Natural killer cell (primary cell): ENCODE data around the gene CMTR1. TPM values are rescaled to one million over a fixed set of nuclear protein-coding genes. Genes with fewer than 3 reads are reported as not detected.

Source experiments
- ATAC-seq, 3 donors: fragments of 150-1000 bp in 2 of 3; fragments of 200-7000 bp in 1 of 3; cut with Tn5 transposase; 1 replicate in 1 of 3; 2 replicates in 2 of 3; pipeline ENCODE4 v1.10.0; 2021; ENCODE audit warnings: mild to moderate bottlenecking in 2 of 3, moderate library complexity in 2 of 3
- DNase-seq, 2 donors: peaks; one replicate each; pipeline versions ENCODE4 v3.0.0 to v3.0.0-alpha.2; 2013 to 2021; ENCODE audit warnings: mixed read lengths in 1 of 2
- H3K27ac ChIP-seq: one replicate; pipeline ENCODE4 v1.5.1; 2013; ENCODE audit warnings: mild to moderate bottlenecking, low read length
- H3K27me3 ChIP-seq: one replicate; pipeline ENCODE4 v1.6.1; 2013; ENCODE audit warnings: low read length; ENCODE audit not compliant: control insufficient read depth, insufficient read depth
- H3K36me3 ChIP-seq: one replicate; pipeline ENCODE4 v1.6.1; 2013; ENCODE audit warnings: low read length; ENCODE audit not compliant: control insufficient read depth, insufficient read depth
- H3K4me1 ChIP-seq: one replicate; pipeline ENCODE4 v1.6.1; 2013; ENCODE audit warnings: low read length; ENCODE audit not compliant: control insufficient read depth, insufficient read depth
- H3K4me3 ChIP-seq: one replicate; pipeline ENCODE4 v1.5.1; 2013; ENCODE audit warnings: low read length
- H3K9me3 ChIP-seq: one replicate; pipeline ENCODE4 v1.6.1; 2013; ENCODE audit warnings: low read length; ENCODE audit not compliant: control insufficient read depth, insufficient read depth
- H3K27ac Mint-ChIP-seq, 2 donors: one replicate each; pipeline ENCODE4 v1.8.0; 2022; ENCODE audit warnings: mild to moderate bottlenecking in 2 of 2, mixed read lengths in 2 of 2, moderate library complexity in 1 of 2
- H3K27me3 Mint-ChIP-seq, 2 donors: one replicate each; pipeline ENCODE4 v1.8.0; 2022; ENCODE audit warnings: low read depth in 2 of 2, mixed read lengths in 2 of 2
- H3K36me3 Mint-ChIP-seq: one replicate; pipeline ENCODE4 v1.8.0; 2022; ENCODE audit warnings: mixed read lengths
- H3K4me1 Mint-ChIP-seq, 2 donors: one replicate each; pipeline ENCODE4 v1.8.0; 2022; ENCODE audit warnings: mixed read lengths in 2 of 2
- H3K4me3 Mint-ChIP-seq: one replicate; pipeline ENCODE4 v1.8.0; 2022; ENCODE audit warnings: mild to moderate bottlenecking, moderate library complexity, mixed read lengths
- H3K9me3 Mint-ChIP-seq, 2 donors: one replicate each; pipeline ENCODE4 v1.8.0; 2022; ENCODE audit warnings: mixed read lengths in 2 of 2
- CTCF ChIP-seq: fragments of 200-600 bp; IDR thresholded peaks from one replicate; pipeline ENCODE4 v1.8.0; 2022; ENCODE audit warnings: antibody characterized with exemption
- WGBS: methylation state at CpG from one replicate; pipeline ENCODE4 v1.1.7; 2013; ENCODE audit warnings: missing lambda C conversion rate; ENCODE audit not compliant: insufficient coverage; 5-methylcytosine and 5-hydroxymethylcytosine counted together
- intact Hi-C: fragments of 100-400 bp; cut with micrococcal nuclease; formaldehyde crosslinking; loops from one replicate; pipeline ENCODE4 v1.14.2; 2022
- total RNA-seq, 4 donors: library from RNA; stranded (reverse); fragments of 120-200 nt in 1 of 4; gene quantifications; one replicate each; pipeline versions ENCODE4 v1.2.3 to v1.2.4, GENCODE V29; 2013 to 2022

The CMTR1 gene
- total RNA-seq, 3 donors from 2014 or later (not counting 1 experiment from before 2014, with no cell fraction given): 85.0 to 111 (median 94.7) TPM

DNA sequence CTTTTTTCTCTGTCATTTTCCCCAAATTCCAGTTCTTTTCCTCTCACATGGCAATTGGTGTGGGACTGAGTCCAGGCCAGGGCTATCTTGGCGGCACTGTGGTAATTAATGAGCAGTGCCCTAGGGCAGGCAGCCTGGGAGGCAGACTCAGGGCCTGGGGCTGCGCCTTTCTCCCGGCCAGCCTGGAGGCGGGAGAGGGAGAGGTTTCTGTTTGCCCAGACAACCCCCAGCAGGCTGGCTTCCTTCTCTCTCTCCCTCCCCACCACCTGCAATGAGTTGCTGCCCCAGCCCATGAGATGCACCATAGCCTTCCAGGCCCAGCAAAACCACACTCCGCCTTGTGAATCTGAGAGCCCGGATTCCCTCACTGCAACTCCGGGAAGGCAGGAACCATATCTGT, 81.8 kb downstream of the CMTR1 start:
- Histone ChIP-seq H3K27me3 (no peaks in the 10 kb centered on the region), H3K4me1 (peaks cover 69% of the 10 kb centered on the region), H3K4me3 (no peak overlapping the region), H3K36me3 (no peaks in the 10 kb centered on the region), H3K27ac (peak overlapping the region; percentile 92), H3K9me3 (no peaks in the 10 kb centered on the region)
- peak overlapping the region; percentile 90 to 96 for H3K27ac Mint-ChIP-seq
- H3K27me3 Mint-ChIP-seq: peaks cover 0 to 9% of the 10 kb centered on the region in 2 donors
- no peak for TF ChIP-seq CTCF
- ATAC-seq (no peak), DNase-seq (peak in 1 of 2 donors; percentile 59)
- H3K4me3 Mint-ChIP-seq: no peak overlapping the region
- no peaks in the 10 kb centered on the region for H3K36me3 Mint-ChIP-seq
- WGBS: 90% methylated on average over 7 of the region's 7 CpGs
- H3K9me3 Mint-ChIP-seq: no peaks in the 10 kb centered on the region
- H3K4me1 Mint-ChIP-seq: peaks cover 53 to 67% of the 10 kb centered on the region in 2 donors
- intact Hi-C loops: loop anchor here (5.0 kb wide), 1 partner anchor 83 kb away; the partner anchor contains the start of gene CMTR1

DNA sequence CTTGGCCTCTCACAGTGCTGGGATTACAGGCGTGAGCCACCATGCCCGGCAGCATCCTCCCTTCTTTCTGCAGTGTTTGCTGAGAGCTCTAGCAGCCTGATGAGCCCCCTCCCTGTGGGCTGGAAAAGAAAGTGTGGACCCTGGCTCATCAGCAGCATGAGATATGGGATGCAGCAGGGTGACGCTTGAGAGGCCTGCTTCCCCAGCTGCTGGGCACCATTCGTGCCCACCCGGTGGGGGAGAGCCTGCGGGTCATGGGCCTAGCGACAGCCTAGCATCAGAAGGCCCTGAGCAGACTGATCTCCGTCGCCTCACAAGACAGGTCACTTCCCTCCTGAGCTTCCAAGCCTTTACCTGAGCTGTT, 82.7 kb downstream of the CMTR1 start:
- Histone ChIP-seq H3K36me3 (no peaks in the 10 kb centered on the region), H3K27me3 (no peaks in the 10 kb centered on the region), H3K4me1 (peaks cover 70% of the 10 kb centered on the region), H3K9me3 (no peaks in the 10 kb centered on the region), H3K4me3 (peak overlapping the region; percentile 2), H3K27ac (peak overlapping the region; percentile 92)
- H3K36me3 Mint-ChIP-seq: no peaks in the 10 kb centered on the region
- 67% methylated on average over 9 of the region's 9 CpGs for WGBS
- intact Hi-C loops: loop anchor here (2.0 to 5.0 kb wide), 3 partner anchors 21 to 83 kb away; partner anchors contain the start of gene CMTR1
- H3K27ac Mint-ChIP-seq: peak overlapping the region; percentile 90 to 96
- no peaks in the 10 kb centered on the region for H3K9me3 Mint-ChIP-seq
- peaks cover 53 to 67% of the 10 kb centered on the region in 2 donors for H3K4me1 Mint-ChIP-seq
- peaks cover 0 to 9% of the 10 kb centered on the region in 2 donors for H3K27me3 Mint-ChIP-seq
- DNase-seq (no peak), ATAC-seq (no peak)
- H3K4me3 Mint-ChIP-seq: peak overlapping the region; percentile 83
- TF ChIP-seq CTCF: no peak

DNA sequence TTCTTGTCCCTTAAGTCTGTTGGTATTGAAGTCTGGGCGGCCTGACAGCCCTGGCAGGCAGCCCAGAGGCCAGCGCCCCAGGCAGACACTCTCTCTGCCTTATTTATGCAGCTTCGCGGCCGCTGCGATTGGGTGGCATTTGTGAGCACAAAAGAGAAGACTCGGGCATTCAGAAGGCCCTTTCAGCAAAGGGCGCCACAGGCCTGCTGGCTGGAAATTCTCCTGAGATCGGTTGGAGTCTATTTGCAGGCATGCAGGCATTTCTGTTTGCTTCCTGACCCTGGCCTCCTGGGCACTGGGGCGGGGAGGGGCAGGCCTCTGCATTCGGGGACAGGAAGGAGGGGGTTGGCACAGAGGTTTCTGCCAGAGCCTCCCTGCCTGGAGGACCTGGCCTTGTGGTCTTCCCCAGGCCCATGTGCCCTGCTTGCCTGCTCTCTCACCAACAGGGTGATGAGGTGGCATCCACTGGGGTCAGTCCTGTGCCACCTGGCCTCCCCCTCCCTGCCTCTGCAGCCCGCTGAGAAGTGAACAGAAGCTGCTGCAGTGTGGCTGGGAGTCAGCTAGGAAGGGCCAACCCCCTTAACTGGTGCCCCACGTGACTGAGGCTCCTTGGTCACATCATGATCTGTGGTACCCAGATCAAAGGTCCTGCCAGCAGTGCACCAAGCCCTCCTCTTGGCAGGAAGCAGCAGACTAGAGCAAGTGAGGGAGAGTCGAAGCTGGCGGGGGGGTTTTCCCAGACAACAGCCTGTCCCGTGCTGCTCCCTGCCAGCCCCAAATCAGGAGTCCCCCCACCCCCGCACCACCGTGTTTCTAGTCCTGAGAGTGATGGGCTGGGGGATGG, 83.3 kb downstream of the CMTR1 start:
- no peaks in the 10 kb centered on the region for H3K36me3 Mint-ChIP-seq
- Histone ChIP-seq H3K27ac (peak overlapping the region; percentile 92), H3K9me3 (no peaks in the 10 kb centered on the region), H3K4me3 (peak overlapping the region; percentile 2), H3K36me3 (no peaks in the 10 kb centered on the region), H3K4me1 (peaks cover 76% of the 10 kb centered on the region), H3K27me3 (no peaks in the 10 kb centered on the region)
- TF ChIP-seq CTCF: no peak
- 16% methylated on average over 18 of the region's 18 CpGs for WGBS
- peak overlapping the region; percentile 83 for H3K4me3 Mint-ChIP-seq
- H3K27ac Mint-ChIP-seq: peak overlapping the region; percentile 90 to 96
- H3K4me1 Mint-ChIP-seq: peaks cover 53 to 68% of the 10 kb centered on the region in 2 donors
- peaks cover 0 to 6% of the 10 kb centered on the region in 2 donors for H3K27me3 Mint-ChIP-seq
- ATAC-seq: peak; percentile 74 to 90 (median 84)
- intact Hi-C loops: loop anchor here (2.0 to 5.0 kb wide), 3 partner anchors 21 to 84 kb away; partner anchors contain the start of gene CMTR1
- no peaks in the 10 kb centered on the region for H3K9me3 Mint-ChIP-seq
- peak; percentile 69 to 98 for DNase-seq
